Calu3 (cell line): ENCODE results near the gene CABP1. TPM values are rescaled to one million over a fixed set of nuclear protein-coding genes. Genes with fewer than 3 reads are reported as not detected.
"Not testable (repeated sequence)": the region's sequence is repeated elsewhere in the genome, so short reads cannot be mapped to it uniquely, and the experiment has no call there.

Experiments used
- BruUV-seq: library from RNA; stranded (reverse); fragments of 400-500 nt; replicated peaks from 2 replicates; lab custom pipeline; 2021; lab: Mats Ljungman, UMichigan
- CTCF ChIA-PET: fragments of 300-600 bp; sonication (Branson Sonifier 250); formaldehyde crosslinking; loops from one replicate; lab custom pipeline; 2022; ENCODE audit warnings: antibody characterized with exemption; lab: Charles Lee
- DNase-seq: peaks from one replicate; pipeline ENCODE4 v3.0.0; 2022
- H3K27ac Mint-ChIP-seq: one replicate; pipeline ENCODE4 v1.8.0; 2022; ENCODE audit warnings: mixed read lengths; ENCODE audit not compliant: unreplicated experiment
- H3K27me3 Mint-ChIP-seq: one replicate; pipeline ENCODE4 v1.8.0; 2022; ENCODE audit warnings: mixed read lengths; ENCODE audit not compliant: unreplicated experiment
- H3K36me3 Mint-ChIP-seq: one replicate; pipeline ENCODE4 v1.8.0; 2022; ENCODE audit warnings: mild to moderate bottlenecking, moderate library complexity, mixed read lengths; ENCODE audit not compliant: insufficient read depth, unreplicated experiment
- H3K4me1 Mint-ChIP-seq: one replicate; pipeline ENCODE4 v1.8.0; 2022; ENCODE audit warnings: mild to moderate bottlenecking, low read depth, mixed read lengths; ENCODE audit not compliant: unreplicated experiment
- H3K4me3 Mint-ChIP-seq: one replicate; pipeline ENCODE4 v1.8.0; 2022; ENCODE audit warnings: mild to moderate bottlenecking, low read depth, moderate library complexity, mixed read lengths; ENCODE audit not compliant: unreplicated experiment
- H3K9me3 Mint-ChIP-seq: one replicate; pipeline ENCODE4 v1.8.0; 2022; ENCODE audit warnings: low read depth, mixed read lengths; ENCODE audit not compliant: unreplicated experiment
- CTCF ChIP-seq: fragments of 200-600 bp; IDR thresholded peaks from one replicate; pipeline ENCODE4 v1.8.0; 2022; ENCODE audit warnings: antibody characterized with exemption; ENCODE audit not compliant: unreplicated experiment
- intact Hi-C: fragments of 100-400 bp; cut with micrococcal nuclease; formaldehyde crosslinking; loops from one replicate; pipeline ENCODE4 v1.10.0; 2022; ENCODE audit not compliant: unreplicated experiment
- total RNA-seq: library from RNA; stranded (reverse); gene quantifications from 2 replicates; pipeline ENCODE4 v1.2.3, GENCODE V29; 2022

The CABP1 gene
- total RNA-seq, 1 experiment from 2014 or later = 0.14 TPM

GRCh38 chr12:120668868-120669840 is 28.7 kb downstream of the CABP1 start:
- intact Hi-C loops = no loop called here
- Mint-ChIP-seq H3K9me3 (no peaks in the 10 kb centered on the region), H3K27me3 (peaks cover 8% of the 10 kb centered on the region), H3K27ac (no peak overlapping the region), H3K36me3 (no peaks in the 10 kb centered on the region), H3K4me1 (no peaks in the 10 kb centered on the region), H3K4me3 (no peak overlapping the region)
- TF ChIP-seq CTCF = no peak
- CTCF ChIA-PET = interaction anchor here (1.5 to 2.7 kb wide), 2 partner anchors 10 to 20 kb away, joined by 3 to 8 read pairs; no protein-coding TSS in a partner anchor
- BruUV-seq = no TSS peak
- DNase-seq = peak; percentile 40

- CTCF ChIA-PET = interaction anchor here (1.5 to 2.7 kb wide), 2 partner anchors 11 to 21 kb away, joined by 3 to 8 read pairs; no protein-coding TSS in a partner anchor
- not testable (repeated sequence) for H3K27me3 Mint-ChIP-seq, BruUV-seq
These were observed 29.8 kb downstream of the CABP1 start for GRCh38 chr12:120670237-120670636.

DNA sequence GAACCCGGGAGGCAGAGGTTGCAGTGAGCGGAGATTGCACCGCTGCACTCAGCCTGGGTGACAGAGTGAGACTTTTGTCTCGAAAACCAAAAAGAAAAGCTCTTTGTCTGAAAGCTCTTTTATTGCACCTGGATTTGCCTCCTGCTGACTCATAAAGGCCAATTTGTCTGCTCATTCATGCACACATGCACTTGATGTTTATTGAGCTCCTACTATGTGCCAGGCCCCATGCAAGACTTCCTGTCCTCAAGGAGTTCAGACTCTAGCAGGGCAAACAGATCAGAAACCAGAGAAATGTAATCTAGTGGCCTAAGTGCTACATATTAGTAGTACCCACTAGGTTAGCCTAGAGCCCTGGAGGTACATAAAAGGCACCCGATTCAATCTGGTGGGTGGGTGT is 30.2 kb downstream of the CABP1 start:
- CTCF ChIA-PET = interaction anchor here (1.5 to 2.7 kb wide), 2 partner anchors 12 to 21 kb away, joined by 3 to 8 read pairs; no protein-coding TSS in a partner anchor
- Mint-ChIP-seq H3K27me3 (peaks cover 8% of the 10 kb centered on the region), H3K9me3 (no peaks in the 10 kb centered on the region), H3K4me1 (no peaks in the 10 kb centered on the region), H3K27ac (no peak overlapping the region), H3K4me3 (no peak overlapping the region), H3K36me3 (no peaks in the 10 kb centered on the region)
- intact Hi-C loops = no loop called here
- no peak for TF ChIP-seq CTCF
- no peak for DNase-seq
- BruUV-seq = no TSS peak

More at GRCh38 chr12:120670237-120670636, 29.8 kb downstream of the CABP1 start:
- DNase-seq, H3K36me3 Mint-ChIP-seq, H3K4me3 Mint-ChIP-seq, H3K4me1 Mint-ChIP-seq, intact Hi-C loops, H3K27ac Mint-ChIP-seq, H3K9me3 Mint-ChIP-seq: not testable (repeated sequence)

DNA sequence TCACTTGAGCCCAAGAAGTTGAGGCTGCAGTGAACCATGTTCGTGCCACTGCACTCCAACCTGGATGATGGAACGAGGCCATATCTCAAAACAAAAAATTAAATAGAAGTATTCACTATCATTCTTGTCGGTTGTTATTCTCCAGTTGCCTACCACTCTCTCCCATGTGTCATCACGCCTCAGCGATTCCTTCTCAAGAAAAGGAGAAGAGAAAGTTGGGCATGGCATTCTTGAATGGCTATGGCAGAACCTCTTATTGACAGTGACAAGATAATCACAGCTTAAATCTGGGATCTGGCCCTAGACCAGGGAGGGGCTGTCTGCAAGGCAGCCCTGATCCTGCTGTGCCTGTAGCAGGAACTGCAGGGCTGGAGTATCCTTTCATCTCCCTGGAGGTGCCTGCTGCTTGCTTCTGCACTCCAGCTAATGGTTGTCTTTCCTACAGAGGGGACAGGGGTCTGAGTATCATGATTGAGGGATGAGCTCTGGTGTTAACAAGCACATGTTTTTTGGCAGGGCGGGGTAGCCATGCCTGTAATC is 33.7 kb downstream of the CABP1 start:
- H3K4me3 Mint-ChIP-seq = no peak overlapping the region
- CTCF ChIA-PET = no interaction called here
- no peaks in the 10 kb centered on the region for H3K36me3 Mint-ChIP-seq

More for the DNA sequence above, 33.7 kb downstream of the CABP1 start:
- DNase-seq = no peak
- intact Hi-C loops = no loop called here
- Mint-ChIP-seq H3K27ac (no peak overlapping the region), H3K4me1 (no peaks in the 10 kb centered on the region), H3K27me3 (peaks cover 8% of the 10 kb centered on the region), H3K9me3 (no peaks in the 10 kb centered on the region)
- no TSS peak for BruUV-seq
- no peak for TF ChIP-seq CTCF
